ENCODE results near the gene MAP1LC3B.

- no peak for TF ChIP-seq CTCF (IDR thresholded peaks at IDR 0.05; ENCODE audit: low read length)
- no peak for TF ChIP-seq EZH2 (optimal IDR thresholded peaks at IDR 0.05; ENCODE audit: low read depth, low read length)
- TF ChIP-seq EZH2phosphoT487 (IDR thresholded peaks at IDR 0.05; ENCODE audit: low read length): no peak
Observed at GRCh38 chr16:87361916-87362619, 30.1 kb upstream of the MAP1LC3B start.

Measured in MM.1S (cell line).